WERI-Rb-1 (cell line): Measurements from ENCODE around the gene ROR1.

Experiments
- DNase-seq: peaks from one replicate; pipeline ENCODE4 v3.0.0-alpha.2; 2020
- H3K27ac ChIP-seq: fragments of 250-450 bp; sonication (Bioruptor Pico); 2 replicates; pipeline ENCODE4 v1.5.1; 2020; ENCODE audit warnings: mild to moderate bottlenecking, moderate library complexity
- H3K27me3 ChIP-seq: fragments of 250-450 bp; sonication (Bioruptor Pico); 2 replicates; pipeline ENCODE4 v1.5.1; 2021; ENCODE audit warnings: mild to moderate bottlenecking, low read depth, moderate library complexity; ENCODE audit not compliant: insufficient read depth, severe bottlenecking
- H3K36me3 ChIP-seq: fragments of 250-450 bp; sonication (Bioruptor Pico); 2 replicates; pipeline ENCODE4 v1.5.1; 2020; ENCODE audit warnings: mild to moderate bottlenecking, moderate library complexity
- H3K4me3 ChIP-seq: 2 replicates; pipeline ENCODE4 v1.5.1; 2011; ENCODE audit warnings: low read depth, mild to moderate bottlenecking, control low read depth, low read length
- H3K9me3 ChIP-seq: fragments of 250-450 bp; sonication (Bioruptor Pico); 2 replicates; pipeline ENCODE4 v1.5.1; 2021; ENCODE audit warnings: mild to moderate bottlenecking, moderate library complexity; ENCODE audit not compliant: severe bottlenecking
- CTCF ChIP-seq: IDR thresholded peaks from 2 replicates; pipeline ENCODE4 v1.5.1; 2011; ENCODE audit warnings: low read depth, mild to moderate bottlenecking, control low read depth, inconsistent platforms, low read length

ROR1 gene

GRCh38 chr1:63951059-63951946, 177.5 kb downstream of the ROR1 start:
- Histone ChIP-seq H3K9me3 (no peaks in the 10 kb centered on the region), H3K4me3 (no peak overlapping the region), H3K27me3 (no peaks in the 10 kb centered on the region), H3K36me3 (no peaks in the 10 kb centered on the region), H3K27ac (no peak overlapping the region)
- TF ChIP-seq CTCF, result no peak
- DNase-seq, result no peak

- Histone ChIP-seq H3K27ac (no peak overlapping the region), H3K36me3 (no peaks in the 10 kb centered on the region), H3K27me3 (no peaks in the 10 kb centered on the region), H3K9me3 (no peaks in the 10 kb centered on the region), H3K4me3 (no peak overlapping the region)
- no peak for TF ChIP-seq CTCF
- DNase-seq, result no peak
Observed at GRCh38 chr1:63954187-63954586, 180.4 kb downstream of the ROR1 start.

- Histone ChIP-seq H3K9me3 (no peaks in the 10 kb centered on the region), H3K4me3 (no peak overlapping the region), H3K36me3 (no peaks in the 10 kb centered on the region), H3K27me3 (no peaks in the 10 kb centered on the region), H3K27ac (no peak overlapping the region)
- TF ChIP-seq CTCF, result no peak
- no peak for DNase-seq
Observed at GRCh38 chr1:63955370-63956145, 181.7 kb downstream of the ROR1 start.

GRCh38 chr1:63958556-63958955, 184.7 kb downstream of the ROR1 start:
- TF ChIP-seq CTCF, result no peak
- no peak for DNase-seq
- Histone ChIP-seq H3K36me3 (no peaks in the 10 kb centered on the region), H3K27me3 (no peaks in the 10 kb centered on the region), H3K4me3 (no peak overlapping the region), H3K27ac (no peak overlapping the region), H3K9me3 (no peaks in the 10 kb centered on the region)

GRCh38 chr1:63960326-63960725, 186.5 kb downstream of the ROR1 start:
- Histone ChIP-seq H3K27ac (no peak overlapping the region), H3K36me3 (no peaks in the 10 kb centered on the region), H3K27me3 (no peaks in the 10 kb centered on the region), H3K9me3 (no peaks in the 10 kb centered on the region), H3K4me3 (no peak overlapping the region)
- no peak for DNase-seq
- TF ChIP-seq CTCF, result no peak
